ENCODE data around the gene OR1L1. TPM values are rescaled to one million over a fixed set of nuclear protein-coding genes. Genes with fewer than 3 reads are reported as not detected.

Gene OR1L1, protein sequence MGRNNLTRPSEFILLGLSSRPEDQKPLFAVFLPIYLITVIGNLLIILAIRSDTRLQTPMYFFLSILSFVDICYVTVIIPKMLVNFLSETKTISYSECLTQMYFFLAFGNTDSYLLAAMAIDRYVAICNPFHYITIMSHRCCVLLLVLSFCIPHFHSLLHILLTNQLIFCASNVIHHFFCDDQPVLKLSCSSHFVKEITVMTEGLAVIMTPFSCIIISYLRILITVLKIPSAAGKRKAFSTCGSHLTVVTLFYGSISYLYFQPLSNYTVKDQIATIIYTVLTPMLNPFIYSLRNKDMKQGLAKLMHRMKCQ
- not detected for total RNA-seq

GRCh38 chr9:122661416-122661815 is at the start of gene OR1L1:
Gene OR1L1, plus strand, starts transcription at chr9:122661716. Its CDS starts 0 bp downstream, at chr9:122661716.

GRCh38 chr9:122614362-122614761 is 47.2 kb upstream of the OR1L1 start, which contains the start of gene OR1Q1:
Gene OR1Q1, plus strand, starts transcription at chr9:122614738. Its CDS starts 0 bp downstream, at chr9:122614738.

GRCh38 chr9:122657527-122657926 is 4.0 kb upstream of the OR1L1 start, which contains the start of gene OR1B1:
Gene OR1B1, minus strand, starts transcription at chr9:122657627.

Other genes starting within 250 kb of the OR1L1 start
- gene OR1J1, start 183.8 kb upstream of the OR1L1 start, total RNA-seq: not detected
- gene OR1J2, start 150.9 kb upstream of the OR1L1 start, total RNA-seq: not detected
- not detected for gene OR1J4, start 142.6 kb upstream of the OR1L1 start, total RNA-seq
- not detected for gene OR1N1, start 134.4 kb upstream of the OR1L1 start, total RNA-seq
- not detected for gene OR1N2, start 108.6 kb upstream of the OR1L1 start, total RNA-seq
- not detected for gene OR1L8, start 78.3 kb upstream of the OR1L1 start, total RNA-seq
- gene OR1Q1, start 47.0 kb upstream of the OR1L1 start, total RNA-seq: not detected
- gene OR1B1, start 4.1 kb upstream of the OR1L1 start, total RNA-seq: 0.23 TPM
- gene OR1L3, start 13.4 kb downstream of the OR1L1 start, total RNA-seq: not detected
- gene OR1L4, start 62.3 kb downstream of the OR1L1 start, total RNA-seq: not detected
- not detected for gene OR1L6, start 80.6 kb downstream of the OR1L1 start, total RNA-seq
- gene OR5C1, start 127.2 kb downstream of the OR1L1 start, total RNA-seq: not detected
- gene OR1K1, start 138.4 kb downstream of the OR1L1 start, total RNA-seq: not detected
- 25.3 TPM for gene PDCL, start 166.9 kb downstream of the OR1L1 start, total RNA-seq
- gene RC3H2, start 243.6 kb downstream of the OR1L1 start, total RNA-seq: 56.8 TPM